ENCODE measurements around the gene HNRNPDL. TPM values are rescaled to one million over a fixed set of nuclear protein-coding genes. Genes with fewer than 3 reads are reported as not detected.
"Not testable (repeated sequence)": the region's sequence is repeated elsewhere in the genome, so short reads cannot be mapped to it uniquely, and the experiment has no call there.

Gene HNRNPDL
- total RNA-seq: 123 TPM

GRCh38 chr4:82430193-82430963, at the start of gene HNRNPDL, which contains the start of gene ENOPH1:
HNRNPDL (minus strand) TSS chr4:82430462; CDS start chr4:82429690, 772 bp downstream.
ENOPH1 (plus strand) TSS chr4:82430590; CDS start chr4:82430830, 240 bp downstream.
- Histone ChIP-seq H3K4me1 (ENCODE audit: control insufficient read depth in 3 of 3, insufficient read depth in 3 of 3, low read length in 3 of 3) (peaks cover 22 to 32% (median 22%) of the 10 kb centered on the region in 3 donors), H3K9me3 (ENCODE audit: control insufficient read depth in 3 of 3, low read length in 3 of 3) (no peaks in the 10 kb centered on the region), H3K27me3 (ENCODE audit: control insufficient read depth in 3 of 3, insufficient read depth in 3 of 3, low read length in 3 of 3) (no peaks in the 10 kb centered on the region)

GRCh38 chr4:82479562-82479961, 49.3 kb upstream of the HNRNPDL start:
- no peak overlapping the region for H3K27ac ChIP-seq (ENCODE audit: low read depth, low read length)
- H3K9me3 ChIP-seq (ENCODE audit: control insufficient read depth in 3 of 3, low read length in 3 of 3): no peaks in the 10 kb centered on the region
- H3K4me1 ChIP-seq (ENCODE audit: control insufficient read depth in 3 of 3, insufficient read depth in 3 of 3, low read length in 3 of 3): no peaks in the 10 kb centered on the region
- H3K9ac ChIP-seq (ENCODE audit: low read depth in 1 of 3, low read length in 3 of 3): no peak overlapping the region
- no peaks in the 10 kb centered on the region for H3K27me3 ChIP-seq (ENCODE audit: control insufficient read depth in 3 of 3, insufficient read depth in 3 of 3, low read length in 3 of 3)
- H3K4me3 ChIP-seq (ENCODE audit: low read length in 3 of 3): no peak overlapping the region
- no peaks in the 10 kb centered on the region for H3K36me3 ChIP-seq (ENCODE audit: control insufficient read depth in 3 of 3, insufficient read depth in 3 of 3, low read length in 3 of 3)

More at GRCh38 chr4:82430193-82430963, at the start of gene HNRNPDL, which contains the start of gene ENOPH1:
- peak within 1 kb of the TSS; percentile 95 to 97 (median 95) for H3K9ac ChIP-seq (ENCODE audit: low read depth in 1 of 3, low read length in 3 of 3)
- H3K27ac ChIP-seq (ENCODE audit: low read depth, low read length): peak within 1 kb of the TSS; percentile 95
- peak within 1 kb of the TSS; percentile 94 to 96 (median 94) for H3K4me3 ChIP-seq (ENCODE audit: low read length in 3 of 3)
- peaks cover 11 to 21% (median 21%) of the 10 kb centered on the region in 3 donors for H3K36me3 ChIP-seq (ENCODE audit: control insufficient read depth in 3 of 3, insufficient read depth in 3 of 3, low read length in 3 of 3)

DNA sequence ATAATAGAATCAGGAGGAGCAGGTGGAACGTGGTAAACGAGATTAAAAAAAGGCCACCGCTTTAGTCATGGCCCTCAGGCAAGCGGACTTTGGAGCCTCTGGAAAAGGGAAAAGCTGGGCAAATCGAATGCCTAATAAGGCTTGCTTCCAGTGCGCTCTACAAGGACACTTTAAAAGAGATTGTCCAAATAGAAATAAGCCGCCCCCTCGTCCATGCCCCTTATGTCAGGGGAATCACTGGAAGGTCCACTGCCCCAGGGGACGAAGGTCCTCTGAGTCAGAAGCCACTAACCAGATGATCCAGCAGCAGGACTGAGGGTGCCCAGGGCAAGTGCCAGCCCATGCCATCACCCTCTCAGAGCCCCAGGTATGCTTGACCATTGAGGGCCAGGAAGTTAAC, 47.2 kb upstream of the HNRNPDL start:
- H3K9me3 ChIP-seq (ENCODE audit: control insufficient read depth in 3 of 3, low read length in 3 of 3); H3K4me1 ChIP-seq (ENCODE audit: control insufficient read depth in 3 of 3, insufficient read depth in 3 of 3, low read length in 3 of 3); H3K36me3 ChIP-seq (ENCODE audit: control insufficient read depth in 3 of 3, insufficient read depth in 3 of 3, low read length in 3 of 3); H3K9ac ChIP-seq (ENCODE audit: low read depth in 1 of 3, low read length in 3 of 3); H3K4me3 ChIP-seq (ENCODE audit: low read length in 3 of 3); H3K27ac ChIP-seq (ENCODE audit: low read depth, low read length); H3K27me3 ChIP-seq (ENCODE audit: control insufficient read depth in 3 of 3, insufficient read depth in 3 of 3, low read length in 3 of 3): not testable (repeated sequence)

DNA sequence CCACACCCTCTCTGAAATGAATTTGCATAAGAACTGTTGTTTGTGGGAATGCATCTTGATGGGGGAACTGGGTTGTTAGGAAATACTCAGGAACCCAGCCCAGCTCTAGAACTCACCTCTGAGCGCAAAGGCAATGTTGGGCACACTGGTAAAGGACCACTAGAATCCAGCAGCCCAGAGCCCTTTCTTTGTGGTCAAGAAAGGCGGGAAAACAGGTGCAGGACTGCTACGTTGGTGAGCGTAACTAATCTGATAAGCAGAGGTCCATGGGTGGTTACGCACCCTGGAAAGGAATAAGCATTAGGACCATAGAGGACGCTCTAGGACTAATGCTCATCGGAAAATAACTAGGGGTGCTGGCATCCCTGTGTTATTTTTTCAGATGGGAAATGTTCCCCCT, 45.7 kb upstream of the HNRNPDL start:
- not testable (repeated sequence) for H3K4me3 ChIP-seq (ENCODE audit: low read length in 3 of 3); H3K9me3 ChIP-seq (ENCODE audit: control insufficient read depth in 3 of 3, low read length in 3 of 3); H3K27ac ChIP-seq (ENCODE audit: low read depth, low read length); H3K36me3 ChIP-seq (ENCODE audit: control insufficient read depth in 3 of 3, insufficient read depth in 3 of 3, low read length in 3 of 3); H3K27me3 ChIP-seq (ENCODE audit: control insufficient read depth in 3 of 3, insufficient read depth in 3 of 3, low read length in 3 of 3); H3K9ac ChIP-seq (ENCODE audit: low read depth in 1 of 3, low read length in 3 of 3); H3K4me1 ChIP-seq (ENCODE audit: control insufficient read depth in 3 of 3, insufficient read depth in 3 of 3, low read length in 3 of 3)

GRCh38 chr4:82473621-82474164, 43.4 kb upstream of the HNRNPDL start:
- H3K36me3 ChIP-seq (ENCODE audit: control insufficient read depth in 3 of 3, insufficient read depth in 3 of 3, low read length in 3 of 3): no peaks in the 10 kb centered on the region
- no peak overlapping the region for H3K27ac ChIP-seq (ENCODE audit: low read depth, low read length)
- no peak overlapping the region for H3K4me3 ChIP-seq (ENCODE audit: low read length in 3 of 3)
- H3K9me3 ChIP-seq (ENCODE audit: control insufficient read depth in 3 of 3, low read length in 3 of 3): no peaks in the 10 kb centered on the region
- H3K4me1 ChIP-seq (ENCODE audit: control insufficient read depth in 3 of 3, insufficient read depth in 3 of 3, low read length in 3 of 3): no peaks in the 10 kb centered on the region
- no peak overlapping the region for H3K9ac ChIP-seq (ENCODE audit: low read depth in 1 of 3, low read length in 3 of 3)
- no peaks in the 10 kb centered on the region for H3K27me3 ChIP-seq (ENCODE audit: control insufficient read depth in 3 of 3, insufficient read depth in 3 of 3, low read length in 3 of 3)

- not testable (repeated sequence) for H3K27me3 ChIP-seq (ENCODE audit: control insufficient read depth in 3 of 3, insufficient read depth in 3 of 3, low read length in 3 of 3); H3K9ac ChIP-seq (ENCODE audit: low read depth in 1 of 3, low read length in 3 of 3); H3K9me3 ChIP-seq (ENCODE audit: control insufficient read depth in 3 of 3, low read length in 3 of 3); H3K27ac ChIP-seq (ENCODE audit: low read depth, low read length); H3K4me3 ChIP-seq (ENCODE audit: low read length in 3 of 3); H3K4me1 ChIP-seq (ENCODE audit: control insufficient read depth in 3 of 3, insufficient read depth in 3 of 3, low read length in 3 of 3); H3K36me3 ChIP-seq (ENCODE audit: control insufficient read depth in 3 of 3, insufficient read depth in 3 of 3, low read length in 3 of 3)
Observed at GRCh38 chr4:82473080-82473479, 42.8 kb upstream of the HNRNPDL start.

DNA sequence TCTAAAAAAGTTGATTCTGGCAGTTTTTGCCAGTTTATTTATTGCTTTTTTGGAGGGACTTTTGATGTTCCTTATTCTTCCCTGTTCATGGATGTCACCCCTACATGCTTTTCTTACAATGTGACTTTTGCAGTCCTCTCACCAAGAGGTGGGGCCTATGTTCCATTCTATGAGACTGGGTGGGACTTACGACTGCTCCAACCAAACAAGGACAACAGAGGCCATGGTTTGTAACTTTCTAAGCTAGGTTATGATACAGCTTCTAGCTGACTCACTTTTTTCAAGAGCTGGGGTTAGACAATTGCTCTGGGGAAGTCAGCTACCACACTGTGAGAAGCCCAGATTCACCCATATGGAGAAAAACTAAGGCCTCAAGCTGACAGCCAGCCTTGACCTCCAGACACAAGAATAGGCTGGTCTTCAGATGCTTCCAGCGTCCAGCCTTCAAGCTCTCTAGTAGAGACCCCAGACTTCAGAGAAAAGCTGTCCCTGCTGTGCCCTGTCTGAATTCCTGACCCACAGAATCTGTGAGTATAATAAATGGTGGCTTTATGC, 39.6 kb upstream of the HNRNPDL start:
- Histone ChIP-seq H3K27me3 (ENCODE audit: control insufficient read depth in 3 of 3, insufficient read depth in 3 of 3, low read length in 3 of 3) (no peaks in the 10 kb centered on the region), H3K9ac (ENCODE audit: low read depth in 1 of 3, low read length in 3 of 3) (no peak overlapping the region), H3K36me3 (ENCODE audit: control insufficient read depth in 3 of 3, insufficient read depth in 3 of 3, low read length in 3 of 3) (no peaks in the 10 kb centered on the region), H3K4me3 (ENCODE audit: low read length in 3 of 3) (no peak overlapping the region), H3K4me1 (ENCODE audit: control insufficient read depth in 3 of 3, insufficient read depth in 3 of 3, low read length in 3 of 3) (no peaks in the 10 kb centered on the region), H3K27ac (ENCODE audit: low read depth, low read length) (no peak overlapping the region), H3K9me3 (ENCODE audit: control insufficient read depth in 3 of 3, low read length in 3 of 3) (no peaks in the 10 kb centered on the region)

- H3K36me3 ChIP-seq (ENCODE audit: control insufficient read depth in 3 of 3, insufficient read depth in 3 of 3, low read length in 3 of 3): no peaks in the 10 kb centered on the region
- no peak overlapping the region for H3K9ac ChIP-seq (ENCODE audit: low read depth in 1 of 3, low read length in 3 of 3)
- H3K27me3 ChIP-seq (ENCODE audit: control insufficient read depth in 3 of 3, insufficient read depth in 3 of 3, low read length in 3 of 3): no peaks in the 10 kb centered on the region
- no peak overlapping the region for H3K27ac ChIP-seq (ENCODE audit: low read depth, low read length)
- H3K9me3 ChIP-seq (ENCODE audit: control insufficient read depth in 3 of 3, low read length in 3 of 3): no peaks in the 10 kb centered on the region
- H3K4me3 ChIP-seq (ENCODE audit: low read length in 3 of 3): no peak overlapping the region
- H3K4me1 ChIP-seq (ENCODE audit: control insufficient read depth in 3 of 3, insufficient read depth in 3 of 3, low read length in 3 of 3): no peaks in the 10 kb centered on the region
Observed at GRCh38 chr4:82467471-82467870, 37.2 kb upstream of the HNRNPDL start.

DNA sequence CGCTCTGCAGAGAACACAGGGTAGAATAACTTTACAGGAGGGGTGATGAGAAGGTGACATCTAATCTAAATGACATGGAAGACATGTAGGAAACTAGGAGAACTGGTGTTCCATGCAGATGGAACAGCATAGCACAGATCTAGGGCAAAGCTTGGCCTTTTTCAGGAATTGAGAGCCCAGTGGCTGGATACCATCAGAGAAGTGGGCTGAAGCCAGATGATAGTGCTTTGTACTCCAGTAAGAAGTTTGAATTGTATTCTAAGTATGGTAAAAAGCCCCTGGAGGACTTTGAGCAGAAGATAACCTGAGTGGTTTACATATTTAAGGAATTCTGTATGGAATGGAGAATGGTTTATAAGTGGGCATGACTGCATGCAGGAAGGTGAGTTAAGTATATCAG, 33.0 kb upstream of the HNRNPDL start:
- H3K9me3 ChIP-seq (ENCODE audit: control insufficient read depth in 3 of 3, low read length in 3 of 3): no peaks in the 10 kb centered on the region
- no peak overlapping the region for H3K27ac ChIP-seq (ENCODE audit: low read depth, low read length)
- no peak overlapping the region for H3K4me3 ChIP-seq (ENCODE audit: low read length in 3 of 3)
- no peak overlapping the region for H3K9ac ChIP-seq (ENCODE audit: low read depth in 1 of 3, low read length in 3 of 3)
- no peaks in the 10 kb centered on the region for H3K27me3 ChIP-seq (ENCODE audit: control insufficient read depth in 3 of 3, insufficient read depth in 3 of 3, low read length in 3 of 3)
- H3K4me1 ChIP-seq (ENCODE audit: control insufficient read depth in 3 of 3, insufficient read depth in 3 of 3, low read length in 3 of 3): no peaks in the 10 kb centered on the region
- H3K36me3 ChIP-seq (ENCODE audit: control insufficient read depth in 3 of 3, insufficient read depth in 3 of 3, low read length in 3 of 3): peaks cover 6 to 10% (median 7%) of the 10 kb centered on the region in 3 donors

GRCh38 chr4:82462415-82462831, 32.2 kb upstream of the HNRNPDL start:
- Histone ChIP-seq H3K4me1 (ENCODE audit: control insufficient read depth in 3 of 3, insufficient read depth in 3 of 3, low read length in 3 of 3) (no peaks in the 10 kb centered on the region), H3K27ac (ENCODE audit: low read depth, low read length) (no peak overlapping the region), H3K27me3 (ENCODE audit: control insufficient read depth in 3 of 3, insufficient read depth in 3 of 3, low read length in 3 of 3) (no peaks in the 10 kb centered on the region), H3K9me3 (ENCODE audit: control insufficient read depth in 3 of 3, low read length in 3 of 3) (no peaks in the 10 kb centered on the region), H3K36me3 (ENCODE audit: control insufficient read depth in 3 of 3, insufficient read depth in 3 of 3, low read length in 3 of 3) (peaks cover 10 to 13% (median 11%) of the 10 kb centered on the region in 3 donors), H3K9ac (ENCODE audit: low read depth in 1 of 3, low read length in 3 of 3) (no peak overlapping the region), H3K4me3 (ENCODE audit: low read length in 3 of 3) (no peak overlapping the region)
